HG03342 (cell line): ENCODE data around the gene MEIS3.
"Not testable (repeated sequence)": the region's sequence is repeated elsewhere in the genome, so short reads cannot be mapped to it uniquely, and the experiment has no call there.

Experiments
- ATAC-seq: cut with Tn5 transposase; IDR thresholded peaks from one replicate; pipeline ENCODE4 v1.9.1; 2021; ENCODE audit warnings: mild to moderate bottlenecking, moderate library complexity; ENCODE audit not compliant: unreplicated experiment

Gene MEIS3

DNA sequence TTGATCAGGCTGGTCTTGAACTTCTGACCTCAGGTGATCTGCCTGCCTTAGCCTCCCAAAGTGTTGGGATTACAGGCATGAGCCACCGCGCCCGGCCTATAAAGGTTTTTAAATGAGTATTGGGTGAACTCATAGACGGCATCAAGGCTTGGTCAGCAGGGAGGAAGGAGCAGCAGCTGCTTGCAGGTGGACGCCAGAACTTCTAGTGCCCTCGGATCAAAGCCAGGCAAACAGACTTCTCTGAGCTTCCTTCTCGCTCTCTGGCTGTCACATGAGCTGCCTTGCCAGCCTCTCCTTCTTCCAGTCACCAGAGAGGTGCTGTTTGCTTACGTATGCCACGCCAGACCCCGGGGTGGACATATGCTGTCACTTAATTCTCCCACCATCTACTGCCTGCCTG, 53.9 kb downstream of the MEIS3 start:
- ATAC-seq = not testable (repeated sequence)

DNA sequence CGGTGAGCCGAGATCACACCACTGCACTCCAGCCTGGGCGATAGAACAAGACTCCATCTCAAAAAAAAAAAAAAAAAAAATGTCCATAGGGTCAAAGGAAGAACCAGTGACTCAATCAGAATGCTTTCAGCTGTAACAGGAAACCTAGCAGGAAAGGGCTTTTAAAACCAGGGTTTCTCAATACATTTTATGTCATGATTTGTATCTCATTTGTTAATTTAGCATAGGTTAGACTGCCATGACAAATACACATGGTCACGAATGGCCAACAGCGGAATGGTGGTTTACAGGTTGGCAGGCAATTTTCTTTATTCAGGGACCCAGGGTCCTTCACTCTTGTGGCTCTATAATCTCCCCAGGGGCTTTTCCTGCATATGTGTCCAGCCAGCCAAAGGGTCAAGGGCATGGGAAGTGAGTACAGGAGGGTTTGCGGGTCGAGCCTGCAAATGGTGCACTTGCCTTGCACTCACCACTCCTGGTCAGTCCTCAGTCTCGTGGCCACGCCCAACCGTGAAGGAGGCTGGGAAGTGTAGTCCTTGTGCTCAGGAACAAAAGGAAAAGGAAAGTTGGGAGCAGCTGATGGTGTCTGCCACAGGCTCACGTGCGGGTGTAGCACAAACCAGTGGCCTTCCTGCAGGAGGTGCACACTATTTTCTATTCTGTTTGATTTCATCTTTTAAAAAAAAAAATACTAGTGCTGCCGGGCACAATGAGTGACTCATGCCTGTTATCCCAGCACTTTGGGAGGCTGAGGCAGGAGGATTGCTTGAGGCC, 55.4 kb downstream of the MEIS3 start:
- ATAC-seq = no peak

DNA sequence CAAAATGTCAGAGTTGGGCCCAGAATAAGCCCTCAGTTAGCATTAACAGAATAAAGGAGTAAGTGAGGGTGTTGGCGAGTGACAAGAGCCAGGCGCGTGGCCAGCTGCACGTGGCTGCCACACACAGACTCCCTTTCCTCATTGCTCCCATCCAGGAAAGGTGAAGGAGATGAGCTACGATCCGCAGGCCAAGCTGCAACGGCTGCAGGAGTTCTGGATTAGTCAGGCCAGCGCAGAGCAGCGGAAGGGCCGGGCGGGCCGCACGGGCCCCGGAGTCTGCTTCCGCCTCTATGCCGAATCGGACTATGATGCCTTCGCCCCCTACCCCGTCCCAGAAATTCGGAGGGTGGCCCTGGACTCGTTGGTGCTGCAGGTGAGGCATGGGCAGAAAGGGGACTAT, 57.0 kb downstream of the MEIS3 start:
- ATAC-seq = no peak

DNA sequence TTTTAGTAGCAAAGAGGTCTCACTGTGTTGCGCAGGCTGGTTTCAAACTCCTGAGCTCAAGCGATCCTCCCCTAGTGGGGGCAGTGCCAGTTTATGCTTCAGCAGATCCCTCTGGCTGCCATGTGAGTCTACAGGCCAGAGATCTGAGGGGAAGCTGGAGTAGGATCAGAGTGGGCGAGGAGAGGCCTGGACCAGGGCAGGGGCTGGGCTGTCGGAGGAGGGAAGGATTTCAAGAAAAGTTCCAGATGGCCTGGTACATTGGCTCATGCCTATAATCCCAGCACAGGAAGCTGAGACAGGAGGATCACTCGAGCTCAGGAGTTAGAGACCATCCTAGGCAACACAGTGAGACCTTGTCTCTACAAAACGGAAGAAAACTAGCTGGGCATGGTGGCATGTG, 60.4 kb downstream of the MEIS3 start:
- ATAC-seq = no peak

DNA sequence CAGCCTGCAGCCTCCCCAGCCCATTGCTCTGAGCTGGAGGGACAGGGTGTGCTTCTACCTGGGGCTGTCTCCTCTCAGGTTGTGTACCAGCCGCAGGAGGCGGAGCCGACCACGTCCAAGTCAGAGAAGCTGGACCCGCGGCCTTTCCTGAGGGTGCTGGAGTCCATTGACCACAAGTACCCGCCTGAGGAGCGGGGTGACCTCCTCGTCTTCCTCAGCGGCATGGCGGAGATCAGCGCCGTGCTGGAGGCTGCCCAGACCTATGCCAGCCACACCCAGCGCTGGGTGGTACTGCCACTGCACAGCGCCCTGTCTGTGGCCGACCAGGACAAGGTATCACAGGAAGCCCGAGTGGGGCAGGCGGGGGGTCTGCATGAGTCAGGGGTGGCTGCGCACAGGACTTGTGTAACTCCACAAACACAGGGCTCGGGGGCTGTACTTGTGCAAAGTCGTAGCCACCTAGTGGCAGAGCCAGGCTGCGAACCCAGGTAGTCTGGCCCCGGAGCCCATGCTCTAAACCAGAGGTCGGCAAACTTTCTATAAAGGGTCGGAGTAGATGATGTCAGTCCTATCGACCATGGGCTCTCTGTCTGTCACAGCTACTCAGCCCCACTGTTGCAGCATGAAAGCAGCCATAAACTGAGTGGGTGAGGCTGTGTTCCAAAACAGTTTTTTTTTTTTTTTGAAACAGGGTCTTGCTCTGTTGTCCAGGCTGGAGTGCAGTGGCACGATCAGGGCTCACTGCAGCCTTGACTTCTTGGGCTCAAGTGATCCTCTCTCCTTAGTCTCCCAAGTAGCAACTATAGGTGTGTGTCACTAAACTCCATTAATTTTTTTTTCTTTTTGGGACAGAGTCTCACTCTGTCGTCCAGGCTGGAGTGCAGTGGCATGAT, 61.3 kb downstream of the MEIS3 start:
- ATAC-seq = no peak

DNA sequence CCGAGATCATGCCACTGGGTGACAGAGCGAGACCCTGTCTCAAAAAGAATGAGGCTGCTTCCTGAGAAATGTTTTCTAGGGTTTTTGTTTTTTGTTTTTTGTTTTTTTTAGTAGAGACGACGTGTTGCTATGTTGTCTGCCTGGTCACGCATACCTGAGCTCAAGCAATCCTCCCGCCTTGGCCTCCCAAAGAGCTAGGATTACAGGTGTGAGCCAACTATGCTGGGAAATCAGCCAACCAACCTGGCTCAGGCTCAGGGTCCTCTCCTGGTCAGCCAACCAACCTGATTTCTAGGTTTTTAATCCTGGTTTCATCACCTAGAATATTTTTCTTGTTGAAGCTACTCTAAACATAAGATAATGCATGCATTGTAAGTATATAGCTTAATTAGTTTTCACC, 62.4 kb downstream of the MEIS3 start:
- ATAC-seq = no peak

DNA sequence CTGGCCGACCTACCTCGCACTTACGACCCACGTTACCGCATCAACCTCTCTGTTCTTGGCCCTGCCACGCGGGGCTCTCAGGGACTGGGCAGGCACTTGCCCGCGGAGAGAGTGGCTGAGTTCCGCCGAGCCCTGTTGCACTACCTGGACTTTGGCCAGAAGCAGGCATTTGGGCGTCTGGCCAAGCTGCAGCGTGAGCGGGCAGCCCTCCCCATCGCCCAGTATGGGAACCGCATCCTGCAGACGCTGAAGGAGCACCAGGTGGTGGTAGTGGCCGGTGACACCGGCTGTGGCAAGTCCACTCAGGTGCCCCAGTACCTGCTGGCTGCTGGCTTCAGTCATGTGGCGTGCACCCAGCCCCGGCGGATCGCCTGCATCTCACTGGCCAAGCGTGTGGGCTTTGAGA, 66.0 kb downstream of the MEIS3 start:
- no peak for ATAC-seq
